ENCODE results near the gene NAPEPLD.
"Not testable (repeated sequence)": the region's sequence is repeated elsewhere in the genome, so short reads cannot be mapped to it uniquely, and the experiment has no call there.

Gene NAPEPLD

GRCh38 chr7:103071000-103071399 lies 77.9 kb downstream of the NAPEPLD start:
- Histone ChIP-seq H3K4me1 (ENCODE audit: control insufficient read depth, insufficient read depth, low read length) (no peaks in the 10 kb centered on the region), H3K27me3 (ENCODE audit: control insufficient read depth, insufficient read depth, low read length, poor library complexity, severe bottlenecking) (no peaks in the 10 kb centered on the region), H3K36me3 (ENCODE audit: control insufficient read depth, insufficient read depth, low read length) (no peaks in the 10 kb centered on the region), H3K9me3 (ENCODE audit: control insufficient read depth, low read length) (no peaks in the 10 kb centered on the region), H3K4me3 (ENCODE audit: insufficient read depth, low read depth, low read length) (no peak overlapping the region), H3K27ac (ENCODE audit: insufficient read depth, low read depth, low read length, poor library complexity, severe bottlenecking) (no peak overlapping the region)
- WGBS, 2 experiments = 93 to 97% methylated on average over 2 of the region's 2 CpGs

GRCh38 chr7:103068414-103069403 lies 80.2 kb downstream of the NAPEPLD start:
- Histone ChIP-seq H3K4me3 (ENCODE audit: insufficient read depth, low read depth, low read length) (no peak overlapping the region), H3K4me1 (ENCODE audit: control insufficient read depth, insufficient read depth, low read length) (no peaks in the 10 kb centered on the region), H3K27ac (ENCODE audit: insufficient read depth, low read depth, low read length, poor library complexity, severe bottlenecking) (no peak overlapping the region), H3K36me3 (ENCODE audit: control insufficient read depth, insufficient read depth, low read length) (no peaks in the 10 kb centered on the region), H3K27me3 (ENCODE audit: control insufficient read depth, insufficient read depth, low read length, poor library complexity, severe bottlenecking) (no peaks in the 10 kb centered on the region), H3K9me3 (ENCODE audit: control insufficient read depth, low read length) (no peaks in the 10 kb centered on the region)
- WGBS, 2 experiments = 93 to 95% methylated on average over 23 of the region's 23 CpGs

GRCh38 chr7:103065667-103066066 lies 83.2 kb downstream of the NAPEPLD start:
- 13 to 26% methylated on average over 1 of the region's 1 CpG for WGBS, 2 experiments
- H3K27ac ChIP-seq (ENCODE audit: insufficient read depth, low read depth, low read length, poor library complexity, severe bottlenecking) = no peak overlapping the region
- H3K4me1 ChIP-seq (ENCODE audit: control insufficient read depth, insufficient read depth, low read length) = no peaks in the 10 kb centered on the region
- H3K4me3 ChIP-seq (ENCODE audit: insufficient read depth, low read depth, low read length) = no peak overlapping the region
- H3K36me3 ChIP-seq (ENCODE audit: control insufficient read depth, insufficient read depth, low read length) = no peaks in the 10 kb centered on the region
- no peaks in the 10 kb centered on the region for H3K27me3 ChIP-seq (ENCODE audit: control insufficient read depth, insufficient read depth, low read length, poor library complexity, severe bottlenecking)
- no peaks in the 10 kb centered on the region for H3K9me3 ChIP-seq (ENCODE audit: control insufficient read depth, low read length)

- WGBS, 2 experiments = 85 to 94% methylated on average over 3 of the region's 3 CpGs
- H3K36me3 ChIP-seq (ENCODE audit: control insufficient read depth, insufficient read depth, low read length) = no peaks in the 10 kb centered on the region
- H3K27ac ChIP-seq (ENCODE audit: insufficient read depth, low read depth, low read length, poor library complexity, severe bottlenecking) = no peak overlapping the region
- H3K4me3 ChIP-seq (ENCODE audit: insufficient read depth, low read depth, low read length) = no peak overlapping the region
- H3K27me3 ChIP-seq (ENCODE audit: control insufficient read depth, insufficient read depth, low read length, poor library complexity, severe bottlenecking) = no peaks in the 10 kb centered on the region
- no peaks in the 10 kb centered on the region for H3K9me3 ChIP-seq (ENCODE audit: control insufficient read depth, low read length)
- no peaks in the 10 kb centered on the region for H3K4me1 ChIP-seq (ENCODE audit: control insufficient read depth, insufficient read depth, low read length)
Measured at GRCh38 chr7:103063895-103064294, 85.0 kb downstream of the NAPEPLD start.

- no peak overlapping the region for H3K4me3 ChIP-seq (ENCODE audit: insufficient read depth, low read depth, low read length)
- no peaks in the 10 kb centered on the region for H3K4me1 ChIP-seq (ENCODE audit: control insufficient read depth, insufficient read depth, low read length)
- 85 to 89% methylated on average over 2 of the region's 2 CpGs for WGBS, 2 experiments
- H3K27me3 ChIP-seq (ENCODE audit: control insufficient read depth, insufficient read depth, low read length, poor library complexity, severe bottlenecking) = no peaks in the 10 kb centered on the region
- no peak overlapping the region for H3K27ac ChIP-seq (ENCODE audit: insufficient read depth, low read depth, low read length, poor library complexity, severe bottlenecking)
- no peaks in the 10 kb centered on the region for H3K36me3 ChIP-seq (ENCODE audit: control insufficient read depth, insufficient read depth, low read length)
- H3K9me3 ChIP-seq (ENCODE audit: control insufficient read depth, low read length) = no peaks in the 10 kb centered on the region
Measured at GRCh38 chr7:103059471-103059870, 89.4 kb downstream of the NAPEPLD start.

- Histone ChIP-seq H3K27me3 (ENCODE audit: control insufficient read depth, insufficient read depth, low read length, poor library complexity, severe bottlenecking) (no peaks in the 10 kb centered on the region), H3K27ac (ENCODE audit: insufficient read depth, low read depth, low read length, poor library complexity, severe bottlenecking) (no peak overlapping the region), H3K4me3 (ENCODE audit: insufficient read depth, low read depth, low read length) (no peak overlapping the region), H3K4me1 (ENCODE audit: control insufficient read depth, insufficient read depth, low read length) (no peaks in the 10 kb centered on the region), H3K9me3 (ENCODE audit: control insufficient read depth, low read length) (no peaks in the 10 kb centered on the region), H3K36me3 (ENCODE audit: control insufficient read depth, insufficient read depth, low read length) (no peaks in the 10 kb centered on the region)
Measured at GRCh38 chr7:103058122-103058521, 90.8 kb downstream of the NAPEPLD start.

- not testable (repeated sequence) for H3K36me3 ChIP-seq (ENCODE audit: control insufficient read depth, insufficient read depth, low read length); H3K4me3 ChIP-seq (ENCODE audit: insufficient read depth, low read depth, low read length); H3K9me3 ChIP-seq (ENCODE audit: control insufficient read depth, low read length); H3K27me3 ChIP-seq (ENCODE audit: control insufficient read depth, insufficient read depth, low read length, poor library complexity, severe bottlenecking); H3K4me1 ChIP-seq (ENCODE audit: control insufficient read depth, insufficient read depth, low read length); H3K27ac ChIP-seq (ENCODE audit: insufficient read depth, low read depth, low read length, poor library complexity, severe bottlenecking)
- 100% methylated on average over 1 of the region's 1 CpG for WGBS, 2 experiments
Measured at GRCh38 chr7:103056006-103056405, 92.9 kb downstream of the NAPEPLD start.

GRCh38 chr7:103051519-103051918 lies 97.4 kb downstream of the NAPEPLD start:
- no peak overlapping the region for H3K4me3 ChIP-seq (ENCODE audit: insufficient read depth, low read depth, low read length)
- no peak overlapping the region for H3K27ac ChIP-seq (ENCODE audit: insufficient read depth, low read depth, low read length, poor library complexity, severe bottlenecking)
- H3K27me3 ChIP-seq (ENCODE audit: control insufficient read depth, insufficient read depth, low read length, poor library complexity, severe bottlenecking) = no peaks in the 10 kb centered on the region
- H3K36me3 ChIP-seq (ENCODE audit: control insufficient read depth, insufficient read depth, low read length) = peaks cover 16% of the 10 kb centered on the region
- peaks cover 3% of the 10 kb centered on the region for H3K9me3 ChIP-seq (ENCODE audit: control insufficient read depth, low read length)
- no peaks in the 10 kb centered on the region for H3K4me1 ChIP-seq (ENCODE audit: control insufficient read depth, insufficient read depth, low read length)
- WGBS, 2 experiments = 90 to 94% methylated on average over 6 of the region's 6 CpGs

All from ectodermal cell (in vitro differentiated cells).